Measurements from ENCODE around the gene ARFGAP3.

DNA sequence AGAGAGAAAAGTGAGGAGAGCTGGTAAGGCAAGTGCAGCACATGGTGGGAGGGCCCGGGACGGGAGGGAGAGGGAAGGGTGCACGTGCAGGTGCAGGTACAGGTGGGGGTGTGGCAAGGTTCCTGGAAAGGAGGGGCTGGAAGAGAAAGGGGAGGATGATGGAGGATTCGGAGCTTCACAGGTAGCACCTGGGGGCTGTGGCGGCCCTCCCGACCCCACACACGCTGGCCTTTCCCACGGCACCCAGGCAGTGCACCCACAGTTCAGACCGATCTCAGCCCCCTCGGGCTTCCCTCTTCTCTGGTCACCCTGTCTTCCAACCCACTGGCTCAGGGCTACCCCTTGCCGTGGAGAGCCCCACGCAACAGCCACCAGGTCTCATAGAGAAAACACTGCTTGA, 69.1 kb downstream of the ARFGAP3 start:
- TF ChIP-seq, protein P1, sequence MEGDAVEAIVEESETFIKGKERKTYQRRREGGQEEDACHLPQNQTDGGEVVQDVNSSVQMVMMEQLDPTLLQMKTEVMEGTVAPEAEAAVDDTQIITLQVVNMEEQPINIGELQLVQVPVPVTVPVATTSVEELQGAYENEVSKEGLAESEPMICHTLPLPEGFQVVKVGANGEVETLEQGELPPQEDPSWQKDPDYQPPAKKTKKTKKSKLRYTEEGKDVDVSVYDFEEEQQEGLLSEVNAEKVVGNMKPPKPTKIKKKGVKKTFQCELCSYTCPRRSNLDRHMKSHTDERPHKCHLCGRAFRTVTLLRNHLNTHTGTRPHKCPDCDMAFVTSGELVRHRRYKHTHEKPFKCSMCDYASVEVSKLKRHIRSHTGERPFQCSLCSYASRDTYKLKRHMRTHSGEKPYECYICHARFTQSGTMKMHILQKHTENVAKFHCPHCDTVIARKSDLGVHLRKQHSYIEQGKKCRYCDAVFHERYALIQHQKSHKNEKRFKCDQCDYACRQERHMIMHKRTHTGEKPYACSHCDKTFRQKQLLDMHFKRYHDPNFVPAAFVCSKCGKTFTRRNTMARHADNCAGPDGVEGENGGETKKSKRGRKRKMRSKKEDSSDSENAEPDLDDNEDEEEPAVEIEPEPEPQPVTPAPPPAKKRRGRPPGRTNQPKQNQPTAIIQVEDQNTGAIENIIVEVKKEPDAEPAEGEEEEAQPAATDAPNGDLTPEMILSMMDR (IDR thresholded peaks at IDR 0.05): no peak
- TF ChIP-seq POLR2A (IDR thresholded peaks at IDR 0.05): no peak
- TF ChIP-seq EP300 (IDR thresholded peaks at IDR 0.05): no peak

Data from tibial nerve (tissue), 4 donors.